DND-41 (cell line): ENCODE measurements around the gene ZNF281.

Experiments
- CTCF ChIP-seq: IDR thresholded peaks from 2 replicates; pipeline ENCODE4 v1.5.1; 2012; ENCODE audit warnings: borderline replicate concordance, low read length, moderate library complexity, mild to moderate bottlenecking; ENCODE audit not compliant: poor library complexity, severe bottlenecking; ENCODE audit errors: extremely low read depth
- EZH2 ChIP-seq: IDR thresholded peaks from 3 replicates; pipeline ENCODE4 v1.6.1; 2012; ENCODE audit warnings: borderline replicate concordance, low read depth, mild to moderate bottlenecking, moderate library complexity, low read length, inconsistent platforms; ENCODE audit not compliant: severe bottlenecking

GRCh38 chr1:200444478-200444877, 34.6 kb upstream of the ZNF281 start:
- TF ChIP-seq CTCF, result no peak
- TF ChIP-seq EZH2, result no peak
